ENCODE results near the gene USP40.

DNA sequence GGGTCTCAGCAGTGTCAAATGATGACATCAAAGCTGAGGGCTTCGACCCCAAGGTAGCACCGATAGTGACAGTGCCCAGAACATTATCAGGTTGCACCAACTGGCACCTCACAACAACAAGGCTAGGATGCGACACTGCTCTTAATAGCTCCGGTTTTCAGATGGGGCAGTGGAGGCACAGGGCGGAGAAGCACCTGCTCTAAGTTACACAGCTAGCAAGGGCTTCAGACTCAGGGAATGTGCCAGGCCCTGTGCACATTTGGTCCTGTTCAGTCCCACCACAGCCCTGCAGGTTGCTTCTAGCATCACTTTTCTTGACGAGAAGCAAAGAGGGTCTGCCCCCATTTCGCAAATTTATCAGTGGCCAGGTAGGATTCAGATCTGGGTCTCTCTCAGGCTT is 138.1 kb downstream of the USP40 start:
- TF ChIP-seq, protein P1, sequence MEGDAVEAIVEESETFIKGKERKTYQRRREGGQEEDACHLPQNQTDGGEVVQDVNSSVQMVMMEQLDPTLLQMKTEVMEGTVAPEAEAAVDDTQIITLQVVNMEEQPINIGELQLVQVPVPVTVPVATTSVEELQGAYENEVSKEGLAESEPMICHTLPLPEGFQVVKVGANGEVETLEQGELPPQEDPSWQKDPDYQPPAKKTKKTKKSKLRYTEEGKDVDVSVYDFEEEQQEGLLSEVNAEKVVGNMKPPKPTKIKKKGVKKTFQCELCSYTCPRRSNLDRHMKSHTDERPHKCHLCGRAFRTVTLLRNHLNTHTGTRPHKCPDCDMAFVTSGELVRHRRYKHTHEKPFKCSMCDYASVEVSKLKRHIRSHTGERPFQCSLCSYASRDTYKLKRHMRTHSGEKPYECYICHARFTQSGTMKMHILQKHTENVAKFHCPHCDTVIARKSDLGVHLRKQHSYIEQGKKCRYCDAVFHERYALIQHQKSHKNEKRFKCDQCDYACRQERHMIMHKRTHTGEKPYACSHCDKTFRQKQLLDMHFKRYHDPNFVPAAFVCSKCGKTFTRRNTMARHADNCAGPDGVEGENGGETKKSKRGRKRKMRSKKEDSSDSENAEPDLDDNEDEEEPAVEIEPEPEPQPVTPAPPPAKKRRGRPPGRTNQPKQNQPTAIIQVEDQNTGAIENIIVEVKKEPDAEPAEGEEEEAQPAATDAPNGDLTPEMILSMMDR (IDR thresholded peaks at IDR 0.05), result no peak
- TF ChIP-seq CREB1 (CRISPR knock-in tag; IDR thresholded peaks at IDR 0.05) (no peak), SP1 (CRISPR knock-in tag; conservative IDR thresholded peaks at IDR 0.05) (no peak), ATF1 (CRISPR knock-in tag; IDR thresholded peaks at IDR 0.05) (no peak)
- TF ChIP-seq, protein P2, sequence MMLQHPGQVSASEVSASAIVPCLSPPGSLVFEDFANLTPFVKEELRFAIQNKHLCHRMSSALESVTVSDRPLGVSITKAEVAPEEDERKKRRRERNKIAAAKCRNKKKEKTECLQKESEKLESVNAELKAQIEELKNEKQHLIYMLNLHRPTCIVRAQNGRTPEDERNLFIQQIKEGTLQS (CRISPR knock-in tag; conservative IDR thresholded peaks at IDR 0.05), result no peak
